ENCODE measurements around the gene PLCXD1. TPM values are rescaled to one million over a fixed set of nuclear protein-coding genes. Genes with fewer than 3 reads are reported as not detected.
"Not testable (repeated sequence)": the region's sequence is repeated elsewhere in the genome, so short reads cannot be mapped to it uniquely, and the experiment has no call there.

Gene PLCXD1
- total RNA-seq, 4 donors from 2014 or later: 22.4 to 78.3 (median 54.2) TPM

GRCh38 chrX:252244-252956 lies 28.8 kb upstream of the PLCXD1 start:
- DNase-seq (ENCODE audit: low spot score in 2 of 2): no peak
- H3K27ac ChIP-seq: no peak overlapping the region
- no peaks in the 10 kb centered on the region for H3K27me3 ChIP-seq
- WGBS: 90% methylated on average over 12 of the region's 12 CpGs
- H3K4me1 ChIP-seq: no peaks in the 10 kb centered on the region
- no peaks in the 10 kb centered on the region for H3K36me3 ChIP-seq
- TF ChIP-seq CTCF (IDR thresholded peaks at IDR 0.05) (no peak), POLR2A (IDR thresholded peaks at IDR 0.05) (no peak), POLR2AphosphoS5 (IDR thresholded peaks at IDR 0.05) (no peak), EP300 (IDR thresholded peaks at IDR 0.05) (no peak)
- no peaks in the 10 kb centered on the region for H3K9me3 ChIP-seq
- H3K4me3 ChIP-seq: no peak overlapping the region

GRCh38 chrX:252957-253291 lies 28.3 kb upstream of the PLCXD1 start:
- H3K9me3 ChIP-seq: no peaks in the 10 kb centered on the region
- H3K27ac ChIP-seq: no peak overlapping the region
- no peak for TF ChIP-seq CTCF (IDR thresholded peaks at IDR 0.05)
- TF ChIP-seq POLR2A (IDR thresholded peaks at IDR 0.05): no peak
- TF ChIP-seq POLR2AphosphoS5 (IDR thresholded peaks at IDR 0.05): no peak
- TF ChIP-seq EP300 (IDR thresholded peaks at IDR 0.05): no peak
- H3K4me1 ChIP-seq: no peaks in the 10 kb centered on the region
- peaks cover under 1% of the 10 kb centered on the region for H3K27me3 ChIP-seq
- no peak overlapping the region for H3K4me3 ChIP-seq
- H3K36me3 ChIP-seq: no peaks in the 10 kb centered on the region
- no peak for DNase-seq (ENCODE audit: low spot score in 2 of 2)
- 100% methylated on average over 2 of the region's 3 CpGs for WGBS

- 89% methylated on average over 34 of the region's 44 CpGs for WGBS
- Histone ChIP-seq H3K9me3 (no peaks in the 10 kb centered on the region), H3K27me3 (peaks cover 8% of the 10 kb centered on the region), H3K36me3 (no peaks in the 10 kb centered on the region), H3K4me1 (no peaks in the 10 kb centered on the region), H3K27ac (no peak overlapping the region), H3K4me3 (no peak overlapping the region)
- DNase-seq (ENCODE audit: low spot score in 2 of 2): peak in 1 of 2 donors; percentile 69
- no peak for TF ChIP-seq POLR2AphosphoS5 (IDR thresholded peaks at IDR 0.05)
- TF ChIP-seq EP300 (IDR thresholded peaks at IDR 0.05): no peak
- no peak for TF ChIP-seq CTCF (IDR thresholded peaks at IDR 0.05)
- no peak for TF ChIP-seq POLR2A (IDR thresholded peaks at IDR 0.05)
These were observed 27.5 kb upstream of the PLCXD1 start for GRCh38 chrX:253451-254297.

- no peaks in the 10 kb centered on the region for H3K36me3 ChIP-seq
- TF ChIP-seq CTCF (IDR thresholded peaks at IDR 0.05): no peak
- no peak for TF ChIP-seq EP300 (IDR thresholded peaks at IDR 0.05)
- TF ChIP-seq POLR2A (IDR thresholded peaks at IDR 0.05): no peak
- TF ChIP-seq POLR2AphosphoS5 (IDR thresholded peaks at IDR 0.05): no peak
- no peak overlapping the region for H3K4me3 ChIP-seq
- H3K27me3 ChIP-seq: peaks cover 8% of the 10 kb centered on the region
- 91% methylated on average over 12 of the region's 27 CpGs for WGBS
- H3K9me3 ChIP-seq: no peaks in the 10 kb centered on the region
- no peak overlapping the region for H3K27ac ChIP-seq
- no peaks in the 10 kb centered on the region for H3K4me1 ChIP-seq
- peak in 1 of 2 donors; percentile 75 for DNase-seq (ENCODE audit: low spot score in 2 of 2)
These were observed 26.5 kb upstream of the PLCXD1 start for GRCh38 chrX:254630-255215.

- TF ChIP-seq POLR2AphosphoS5 (IDR thresholded peaks at IDR 0.05): no peak
- TF ChIP-seq EP300 (IDR thresholded peaks at IDR 0.05): no peak
- TF ChIP-seq CTCF (IDR thresholded peaks at IDR 0.05): no peak
- no peak for TF ChIP-seq POLR2A (IDR thresholded peaks at IDR 0.05)
- H3K27ac ChIP-seq: no peak overlapping the region
- no peaks in the 10 kb centered on the region for H3K36me3 ChIP-seq
- peaks cover 8% of the 10 kb centered on the region for H3K27me3 ChIP-seq
- H3K4me1 ChIP-seq: no peaks in the 10 kb centered on the region
- no peaks in the 10 kb centered on the region for H3K9me3 ChIP-seq
- no peak overlapping the region for H3K4me3 ChIP-seq
- WGBS: 100% methylated on average over 2 of the region's 28 CpGs
- DNase-seq (ENCODE audit: low spot score in 2 of 2): no peak
These were observed 25.3 kb upstream of the PLCXD1 start for GRCh38 chrX:255923-256331.

GRCh38 chrX:257054-257453 lies 24.1 kb upstream of the PLCXD1 start:
- H3K4me3 ChIP-seq; H3K9me3 ChIP-seq; H3K27ac ChIP-seq; H3K27me3 ChIP-seq; DNase-seq (ENCODE audit: low spot score in 2 of 2); H3K36me3 ChIP-seq: not testable (repeated sequence)
- peaks cover 10% of the 10 kb centered on the region for H3K4me1 ChIP-seq
- 81% methylated on average over 9 of the region's 14 CpGs for WGBS
